Measurements from ENCODE around the gene E2F6. TPM values are rescaled to one million over a fixed set of nuclear protein-coding genes. Genes with fewer than 3 reads are reported as not detected.

E2F6 gene
- polyA plus RNA-seq, 3 donors from 2014 or later: 2.8 to 7.6 (median 6.6) TPM

- Mint-ChIP-seq H3K36me3 (peaks cover 0 to 6% (median 3%) of the 10 kb centered on the region in 3 donors), H3K27ac (no peak overlapping the region), H3K4me1 (peaks cover 9 to 21% of the 10 kb centered on the region in 2 donors), H3K27me3 (ENCODE audit: low read depth in 3 of 3) (peaks cover 7 to 26% (median 19%) of the 10 kb centered on the region in 3 donors), H3K4me3 (peak overlapping the region in 1 of 5 donors; percentile 28), H3K9me3 (no peaks in the 10 kb centered on the region)
- no peak for DNase-seq
These were observed 18.1 kb upstream of the E2F6 start for GRCh38 chr2:11483806-11484617.

GRCh38 chr2:11482473-11483035 is 16.6 kb upstream of the E2F6 start:
- Mint-ChIP-seq H3K27me3 (ENCODE audit: low read depth in 3 of 3) (peaks cover 7 to 26% (median 21%) of the 10 kb centered on the region in 3 donors), H3K36me3 (peaks cover 0 to 6% (median 3%) of the 10 kb centered on the region in 3 donors), H3K4me3 (no peak overlapping the region), H3K27ac (no peak overlapping the region), H3K9me3 (no peaks in the 10 kb centered on the region), H3K4me1 (peaks cover 9 to 21% of the 10 kb centered on the region in 2 donors)
- DNase-seq: no peak

- no peak for DNase-seq
- H3K9me3 Mint-ChIP-seq: no peaks in the 10 kb centered on the region
- peaks cover 0 to 6% (median 3%) of the 10 kb centered on the region in 3 donors for H3K36me3 Mint-ChIP-seq
- H3K4me3 Mint-ChIP-seq: no peak overlapping the region
- H3K4me1 Mint-ChIP-seq: peaks cover 9 to 21% of the 10 kb centered on the region in 2 donors
- H3K27ac Mint-ChIP-seq: no peak overlapping the region
- peaks cover 7 to 23% (median 19%) of the 10 kb centered on the region in 3 donors for H3K27me3 Mint-ChIP-seq (ENCODE audit: low read depth in 3 of 3)
These were observed 16.0 kb upstream of the E2F6 start for GRCh38 chr2:11481789-11482472.

- Mint-ChIP-seq H3K36me3 (peaks cover 0 to 6% (median 3%) of the 10 kb centered on the region in 3 donors), H3K9me3 (no peaks in the 10 kb centered on the region), H3K4me3 (peak overlapping the region in 2 of 5 donors; percentile 20 to 46), H3K4me1 (peaks cover 9 to 21% of the 10 kb centered on the region in 2 donors), H3K27ac (no peak overlapping the region), H3K27me3 (ENCODE audit: low read depth in 3 of 3) (peaks cover 7 to 23% (median 19%) of the 10 kb centered on the region in 3 donors)
- no peak for DNase-seq
These were observed 15.4 kb upstream of the E2F6 start for GRCh38 chr2:11481426-11481788.

GRCh38 chr2:11480859-11481258 is 14.9 kb upstream of the E2F6 start:
- Mint-ChIP-seq H3K4me3 (peak overlapping the region in 3 of 5 donors; percentile 20 to 46 (median 43)), H3K9me3 (no peaks in the 10 kb centered on the region), H3K4me1 (peaks cover 9 to 21% of the 10 kb centered on the region in 2 donors), H3K36me3 (peaks cover 0 to 6% (median 3%) of the 10 kb centered on the region in 3 donors), H3K27ac (no peak overlapping the region), H3K27me3 (ENCODE audit: low read depth in 3 of 3) (peaks cover 7 to 23% (median 19%) of the 10 kb centered on the region in 3 donors)
- DNase-seq: no peak

GRCh38 chr2:11480406-11480805 is 14.4 kb upstream of the E2F6 start:
- no peak overlapping the region for H3K27ac Mint-ChIP-seq
- H3K27me3 Mint-ChIP-seq (ENCODE audit: low read depth in 3 of 3): peaks cover 7 to 23% (median 19%) of the 10 kb centered on the region in 3 donors
- H3K36me3 Mint-ChIP-seq: peaks cover 0 to 6% (median 3%) of the 10 kb centered on the region in 3 donors
- H3K9me3 Mint-ChIP-seq: no peaks in the 10 kb centered on the region
- peak overlapping the region in 1 of 5 donors; percentile 46 for H3K4me3 Mint-ChIP-seq
- DNase-seq: no peak
- H3K4me1 Mint-ChIP-seq: peaks cover 9 to 21% of the 10 kb centered on the region in 2 donors

GRCh38 chr2:11478899-11479605 is 13.1 kb upstream of the E2F6 start:
- Mint-ChIP-seq H3K9me3 (no peaks in the 10 kb centered on the region), H3K27ac (no peak overlapping the region), H3K36me3 (peaks cover 0 to 9% (median 3%) of the 10 kb centered on the region in 3 donors), H3K27me3 (ENCODE audit: low read depth in 3 of 3) (peaks cover 7 to 22% (median 14%) of the 10 kb centered on the region in 3 donors), H3K4me3 (no peak overlapping the region), H3K4me1 (peaks cover 8 to 18% of the 10 kb centered on the region in 2 donors)
- DNase-seq: no peak

GRCh38 chr2:11477994-11478393 is 12.0 kb upstream of the E2F6 start:
- peak; percentile 58 to 62 (median 59) for DNase-seq
- Mint-ChIP-seq H3K9me3 (no peaks in the 10 kb centered on the region), H3K27ac (no peak overlapping the region), H3K27me3 (ENCODE audit: low read depth in 3 of 3) (peaks cover 6 to 14% (median 10%) of the 10 kb centered on the region in 3 donors), H3K4me3 (no peak overlapping the region), H3K4me1 (peaks cover under 1 to 8% of the 10 kb centered on the region in 2 donors), H3K36me3 (peaks cover 0 to 11% (median 4%) of the 10 kb centered on the region in 3 donors)

- Mint-ChIP-seq H3K4me3 (no peak overlapping the region), H3K27ac (no peak overlapping the region), H3K9me3 (no peaks in the 10 kb centered on the region), H3K4me1 (no peaks in the 10 kb centered on the region), H3K36me3 (peaks cover 0 to 19% (median 4%) of the 10 kb centered on the region in 3 donors), H3K27me3 (ENCODE audit: low read depth in 3 of 3) (peaks cover 0 to 6% (median 1%) of the 10 kb centered on the region in 3 donors)
- DNase-seq: no peak
These were observed 7.9 kb upstream of the E2F6 start for GRCh38 chr2:11473659-11474433.

GRCh38 chr2:11467749-11468148 is 1.8 kb upstream of the E2F6 start:
- H3K36me3 Mint-ChIP-seq: peaks cover 0 to 14% (median 0%) of the 10 kb centered on the region in 3 donors
- peak overlapping the region in 1 of 6 donors; percentile 6 for H3K27ac Mint-ChIP-seq

GRCh38 chr2:11467129-11467649 is 1.2 kb upstream of the E2F6 start:
- Mint-ChIP-seq H3K4me1 (peaks cover 27 to 42% of the 10 kb centered on the region in 2 donors), H3K27ac (peak overlapping the region in 2 of 6 donors; percentile 85 to 89), H3K27me3 (ENCODE audit: low read depth in 3 of 3) (peaks cover 14 to 19% (median 15%) of the 10 kb centered on the region in 3 donors), H3K9me3 (peaks cover 0 to 1% (median 0%) of the 10 kb centered on the region in 6 donors), H3K4me3 (peak overlapping the region; percentile 91 to 98 (median 95)), H3K36me3 (peaks cover 0 to 14% (median 0%) of the 10 kb centered on the region in 3 donors)
- no peak for DNase-seq

More at GRCh38 chr2:11467749-11468148, 1.8 kb upstream of the E2F6 start:
- Mint-ChIP-seq H3K4me3 (peak overlapping the region; percentile 0 to 94 (median 46)), H3K27me3 (ENCODE audit: low read depth in 3 of 3) (peaks cover 11 to 19% (median 17%) of the 10 kb centered on the region in 3 donors), H3K9me3 (peaks cover 0 to 1% (median 0%) of the 10 kb centered on the region in 6 donors), H3K4me1 (peaks cover 25 to 36% of the 10 kb centered on the region in 2 donors)
- no peak for DNase-seq
